GM21447 (cell line): ENCODE results near the gene ANKS6.

Experiments
- ATAC-seq: cut with Tn5 transposase; IDR thresholded peaks from one replicate; pipeline ENCODE4 v1.9.1; 2021; ENCODE audit not compliant: unreplicated experiment

ANKS6 gene

DNA sequence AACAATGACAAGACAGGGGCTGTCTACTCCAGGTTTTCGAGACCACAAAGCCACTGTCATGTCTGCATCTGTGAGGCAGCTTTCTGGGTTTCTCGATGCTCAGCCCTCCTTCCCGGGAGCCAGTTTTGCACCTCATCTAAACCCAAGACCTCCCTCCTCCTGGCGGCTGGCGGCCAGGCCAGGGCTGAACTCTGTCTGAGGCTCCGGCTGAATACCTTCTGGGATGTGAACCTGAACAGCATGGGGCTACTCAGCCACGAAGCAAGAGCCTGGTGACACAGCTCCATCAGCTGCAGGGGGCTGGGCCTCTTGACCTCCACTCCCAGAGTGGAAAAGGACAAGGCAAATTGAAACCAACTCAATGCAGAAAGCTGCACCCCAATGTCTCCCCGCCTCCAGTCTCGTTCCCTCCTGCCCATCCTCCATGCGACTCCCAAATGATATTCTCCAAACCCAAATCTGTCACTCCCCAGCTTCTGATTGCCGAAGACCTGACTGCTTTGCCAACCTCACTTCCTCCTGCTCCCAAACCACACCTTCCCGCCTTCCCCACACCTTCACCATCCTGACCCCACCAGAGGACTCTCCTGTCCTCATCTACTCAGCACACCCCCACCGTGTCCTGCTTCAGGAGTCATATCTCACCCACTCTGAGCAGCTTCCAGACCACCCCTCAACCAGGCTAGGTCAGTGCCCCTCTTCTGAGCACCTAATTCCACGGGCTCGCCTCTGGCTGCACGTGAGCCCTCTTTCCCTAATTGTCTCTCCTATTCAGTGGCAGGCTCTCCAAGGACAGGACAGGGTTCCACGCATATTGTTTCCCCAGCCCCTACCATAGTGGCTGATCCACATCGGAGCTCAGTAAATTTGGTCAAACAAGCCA, 4.5 kb downstream of the ANKS6 start:
- no peak for ATAC-seq

DNA sequence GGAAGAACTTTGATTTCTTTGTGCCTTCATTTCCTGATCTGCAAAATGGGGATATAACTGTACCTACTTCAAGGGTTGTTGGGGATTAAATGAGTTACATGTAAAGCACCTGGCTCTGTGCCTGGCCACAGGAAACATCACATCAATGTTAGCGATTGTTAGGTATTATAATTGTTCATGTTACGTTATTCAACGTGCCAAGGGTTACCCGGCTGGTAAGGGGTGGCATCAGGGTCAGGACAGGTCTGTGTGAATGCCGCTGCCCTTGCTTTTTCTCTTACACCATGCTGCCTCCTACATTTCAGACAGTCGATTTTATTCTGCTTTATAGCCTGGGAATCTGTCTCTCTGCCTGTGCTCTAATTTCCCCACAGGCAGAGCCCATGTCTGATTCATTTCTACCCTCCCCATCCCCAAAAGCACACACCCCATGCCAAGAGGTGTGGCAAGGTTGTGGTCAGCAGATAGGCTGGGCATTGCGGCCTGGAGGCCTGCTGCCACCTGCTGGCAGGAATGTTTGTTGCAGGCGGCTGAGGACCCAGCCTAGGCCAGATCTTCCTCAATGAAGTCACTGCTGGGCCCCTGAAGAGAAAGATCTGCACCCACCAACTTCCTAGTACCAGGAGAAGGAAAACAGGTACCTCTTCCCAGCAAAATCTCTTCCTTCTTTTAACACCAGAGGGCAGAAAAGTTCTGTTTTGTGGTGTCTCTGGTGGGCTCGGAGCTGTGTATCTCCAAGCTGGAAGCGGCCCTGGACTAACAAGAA, 5.3 kb downstream of the ANKS6 start:
- no peak for ATAC-seq

DNA sequence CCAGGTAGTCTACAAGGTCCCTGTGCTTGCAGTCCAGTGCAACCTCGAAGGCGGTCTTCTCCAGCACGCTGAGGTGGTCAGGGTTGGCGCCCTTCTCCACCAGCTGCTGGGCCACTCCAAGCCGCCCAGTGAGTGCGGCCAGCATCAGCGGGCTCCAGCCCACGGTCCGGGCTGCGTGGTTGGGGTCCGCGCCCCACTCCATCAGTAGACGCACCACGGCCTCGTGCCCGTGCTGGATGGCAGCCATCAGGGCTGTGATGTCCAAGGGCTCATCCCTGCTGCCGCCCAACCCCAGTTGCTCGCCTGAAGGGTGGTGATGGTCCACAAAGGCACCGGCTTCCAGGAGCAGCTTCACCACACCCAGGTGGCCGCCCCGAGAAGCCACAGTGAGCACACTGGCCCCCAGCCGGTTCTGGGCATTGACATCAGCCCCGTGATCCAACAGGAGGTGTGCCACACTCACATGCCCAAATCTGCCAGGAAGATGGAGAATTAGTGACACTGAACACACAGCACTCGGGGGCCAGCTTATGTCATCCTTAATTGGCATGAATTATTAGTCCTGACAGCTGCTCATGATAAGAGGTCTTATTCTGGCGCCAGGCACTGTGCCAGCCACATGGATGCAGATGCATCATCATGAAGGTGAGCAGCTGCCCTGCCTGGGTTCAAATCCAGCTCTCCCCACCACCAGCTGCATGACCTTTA, 6.1 kb downstream of the ANKS6 start:
- ATAC-seq, result no peak

DNA sequence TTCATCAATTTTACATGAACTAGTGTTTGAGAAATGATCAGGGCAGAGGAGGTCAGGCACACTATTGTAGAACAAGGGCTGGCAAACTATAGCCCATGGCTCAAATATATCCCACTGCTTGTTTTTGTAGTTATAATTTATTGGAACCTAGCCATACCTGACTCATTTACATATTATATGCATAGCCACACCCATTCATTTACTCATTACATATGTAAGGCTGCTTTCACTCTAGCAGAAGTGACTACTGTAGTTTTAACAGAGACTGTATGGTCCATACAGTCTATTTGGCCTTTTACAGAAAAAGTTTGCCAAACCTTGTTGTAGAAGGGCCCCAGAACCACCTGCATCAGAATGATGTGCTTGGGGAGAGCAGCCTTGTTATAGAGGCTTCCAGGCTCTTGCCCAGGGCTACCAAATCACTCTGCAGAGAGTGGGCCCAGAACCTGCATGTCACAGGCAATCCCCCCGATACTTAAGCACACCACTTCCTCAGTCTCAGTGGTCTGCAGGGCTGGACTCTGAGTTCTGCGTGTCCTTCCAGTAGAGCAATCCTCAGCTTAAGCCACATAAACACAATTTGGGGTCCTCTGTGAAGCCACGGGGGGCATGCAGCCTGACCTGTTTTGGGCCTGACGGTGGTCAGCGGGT, 6.7 kb downstream of the ANKS6 start:
- no peak for ATAC-seq

DNA sequence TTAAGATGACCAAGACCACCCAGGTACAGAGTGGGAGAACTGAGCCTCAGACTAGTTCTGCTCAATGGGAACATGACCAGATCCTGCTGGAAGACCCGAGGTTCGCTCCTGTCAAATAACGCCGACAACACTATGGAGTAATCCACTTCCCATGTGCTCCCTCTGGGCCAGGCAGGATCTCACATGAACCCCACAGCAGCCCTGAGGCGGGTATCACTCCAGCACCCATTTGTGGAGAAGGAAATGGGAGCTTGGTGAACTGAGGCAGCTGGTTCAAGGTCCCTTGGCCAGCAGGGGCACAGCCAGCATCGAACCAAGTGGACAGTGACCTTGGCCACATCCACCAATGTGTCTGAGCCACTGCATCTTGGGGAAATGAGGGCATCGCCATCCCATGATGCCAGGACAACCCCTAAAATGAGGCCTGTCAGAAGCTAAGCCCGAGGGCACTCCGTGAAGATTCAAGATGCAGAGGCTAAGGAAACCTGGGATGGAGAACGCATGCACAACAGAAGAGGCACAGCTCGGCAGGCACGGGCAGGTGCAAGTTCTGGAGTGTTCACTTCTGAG, 8.5 kb downstream of the ANKS6 start:
- ATAC-seq, result no peak

DNA sequence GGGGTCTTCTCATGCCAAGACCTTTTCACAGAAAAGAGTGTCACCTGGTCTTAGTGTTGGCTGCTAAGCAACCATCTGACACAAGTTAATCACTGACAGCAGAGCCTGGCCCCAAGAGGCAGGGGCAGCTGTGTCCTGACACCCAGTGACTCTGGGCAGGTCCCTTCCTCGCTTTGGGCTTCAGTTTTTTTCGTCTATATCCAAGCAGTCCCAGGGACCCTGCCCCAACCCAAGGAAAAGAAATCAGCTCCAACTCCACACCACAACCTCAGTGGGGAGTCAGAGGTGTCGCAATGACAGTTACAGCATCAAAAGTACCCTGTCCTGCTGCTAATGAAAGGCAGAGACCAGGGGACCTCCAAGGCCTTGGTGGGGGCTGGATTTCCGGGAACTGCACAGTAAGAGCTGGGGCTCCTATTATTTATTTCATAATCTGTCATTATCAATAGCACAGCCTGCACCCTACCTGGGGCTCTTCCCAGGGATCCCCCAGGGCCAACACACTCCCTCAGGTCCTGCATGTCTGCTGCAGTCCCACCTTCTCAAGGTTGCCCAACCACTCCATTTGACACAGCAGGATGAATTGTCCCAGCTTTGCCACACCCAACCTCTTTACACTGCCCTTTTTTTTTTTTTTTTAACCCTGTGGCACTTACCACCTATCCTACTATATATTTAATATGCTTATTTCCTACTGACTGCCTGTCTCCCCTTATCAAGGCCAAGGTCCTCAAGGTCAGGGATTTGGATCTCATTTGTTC, 9.4 kb downstream of the ANKS6 start:
- ATAC-seq, result no peak

DNA sequence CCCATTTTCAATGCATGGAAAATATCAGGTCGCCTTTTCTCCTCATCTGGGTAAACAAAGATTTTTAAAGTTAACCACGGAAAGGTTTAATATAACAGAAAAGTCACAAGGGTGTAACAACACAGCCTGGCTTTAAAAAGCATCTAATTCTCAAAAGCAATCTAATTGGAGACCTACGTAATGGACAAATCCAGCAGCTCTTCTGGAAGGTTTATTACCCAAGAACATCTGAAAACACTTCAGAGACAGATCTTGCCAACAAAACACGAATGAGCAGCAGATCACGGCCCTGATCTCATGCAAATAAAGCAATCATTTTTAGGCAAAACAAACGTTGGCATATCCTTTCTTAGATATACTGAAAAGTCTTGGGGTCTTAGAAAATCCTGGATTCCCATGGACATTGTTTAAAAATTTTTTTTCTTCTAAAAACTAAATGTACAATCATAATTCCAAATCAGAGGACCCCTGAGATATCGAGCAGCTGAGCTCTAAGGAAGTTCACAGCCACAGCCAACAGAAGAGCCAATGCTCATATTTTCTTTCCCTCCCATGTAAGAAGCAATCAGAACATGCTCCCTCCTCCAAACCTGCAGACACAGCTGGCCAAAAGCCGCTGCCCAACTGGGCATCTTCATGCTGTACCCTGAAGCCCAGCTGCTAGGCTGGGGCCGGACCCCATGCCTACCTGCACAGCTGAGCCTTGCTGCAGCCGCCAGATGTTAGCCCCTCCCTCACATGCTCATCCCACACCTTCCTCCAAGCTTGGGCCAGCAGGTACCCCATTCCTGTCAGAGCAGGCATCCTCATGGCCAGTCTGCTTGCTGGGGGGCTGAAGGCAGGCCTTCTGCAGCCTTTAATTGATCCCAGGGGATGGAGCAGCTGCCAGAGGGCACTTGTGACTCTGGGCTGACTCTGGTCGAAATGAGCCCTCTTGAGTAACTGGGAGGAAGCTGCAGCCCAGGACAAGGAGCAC, 11.2 kb downstream of the ANKS6 start:
- no peak for ATAC-seq

DNA sequence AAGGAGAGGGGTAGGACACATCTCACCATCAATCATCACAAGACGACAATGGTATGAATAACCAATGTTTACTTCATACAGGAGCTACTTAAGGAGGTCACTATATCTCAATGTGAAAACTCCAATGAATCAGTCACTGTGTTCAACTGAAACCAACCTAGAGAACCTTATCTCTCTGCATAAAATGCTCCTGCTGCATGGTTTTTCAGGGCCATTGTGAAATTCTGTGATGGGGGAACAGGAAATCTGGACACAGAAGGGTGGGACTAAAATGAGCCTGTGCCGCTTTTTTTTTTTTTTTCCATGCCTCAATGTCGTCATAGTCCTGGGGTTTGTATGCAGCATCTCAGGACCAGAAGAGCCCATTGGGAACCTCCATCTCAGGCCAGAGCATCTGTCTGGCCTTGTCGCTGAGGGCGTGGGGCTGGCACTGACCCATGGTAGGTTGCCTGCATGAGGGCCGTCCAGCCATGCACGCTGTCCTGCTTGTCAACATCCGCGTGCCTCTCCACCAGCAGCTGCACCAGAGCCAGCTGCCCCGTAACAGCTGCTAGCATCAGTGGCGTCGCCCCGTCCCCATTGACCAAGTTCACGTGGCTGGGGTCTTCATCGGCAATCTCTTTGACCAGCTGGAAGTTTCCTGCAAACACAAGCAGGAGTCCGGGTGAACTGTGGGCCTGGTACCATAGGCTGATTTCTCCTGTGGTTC, 12.7 kb downstream of the ANKS6 start:
- ATAC-seq, result no peak

DNA sequence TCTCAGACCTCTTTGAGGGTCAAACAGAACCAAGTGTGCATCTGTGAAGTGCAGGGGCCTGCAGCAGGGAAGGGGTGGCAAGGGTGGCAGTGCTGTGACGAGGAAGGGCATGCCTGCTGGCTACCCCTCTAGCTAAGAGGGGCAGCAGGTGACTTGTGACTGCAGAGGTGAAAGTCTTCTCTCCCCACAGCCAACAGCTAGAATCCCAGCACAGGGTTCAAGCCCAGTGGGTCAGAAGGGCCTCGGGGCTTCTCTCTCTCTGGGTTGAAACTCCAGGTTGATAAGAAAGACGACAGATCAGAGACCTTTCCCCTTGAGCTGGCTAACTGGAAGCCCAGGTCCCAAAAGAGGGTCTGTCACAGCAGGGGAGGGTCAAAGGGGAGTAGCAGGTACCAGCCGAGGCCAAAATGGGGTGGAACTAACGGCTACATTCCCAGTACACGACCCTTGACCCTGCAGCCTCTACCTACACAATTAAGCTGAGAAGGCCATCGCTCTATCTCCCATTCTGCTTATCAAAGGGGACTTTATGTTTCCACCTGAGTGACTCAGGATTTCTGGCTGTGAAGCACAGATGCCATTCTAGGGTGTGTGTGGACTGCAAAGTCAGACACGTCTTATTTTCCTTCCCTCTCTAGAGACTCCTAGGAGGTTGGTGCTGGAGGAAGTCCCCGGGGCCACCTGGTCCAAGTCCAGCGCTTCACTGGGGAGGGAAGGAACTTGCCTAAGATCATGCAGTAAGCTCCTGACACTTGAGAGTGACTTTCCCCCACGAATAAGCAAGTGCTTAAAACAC, 14.6 kb downstream of the ANKS6 start:
- ATAC-seq, result no peak

DNA sequence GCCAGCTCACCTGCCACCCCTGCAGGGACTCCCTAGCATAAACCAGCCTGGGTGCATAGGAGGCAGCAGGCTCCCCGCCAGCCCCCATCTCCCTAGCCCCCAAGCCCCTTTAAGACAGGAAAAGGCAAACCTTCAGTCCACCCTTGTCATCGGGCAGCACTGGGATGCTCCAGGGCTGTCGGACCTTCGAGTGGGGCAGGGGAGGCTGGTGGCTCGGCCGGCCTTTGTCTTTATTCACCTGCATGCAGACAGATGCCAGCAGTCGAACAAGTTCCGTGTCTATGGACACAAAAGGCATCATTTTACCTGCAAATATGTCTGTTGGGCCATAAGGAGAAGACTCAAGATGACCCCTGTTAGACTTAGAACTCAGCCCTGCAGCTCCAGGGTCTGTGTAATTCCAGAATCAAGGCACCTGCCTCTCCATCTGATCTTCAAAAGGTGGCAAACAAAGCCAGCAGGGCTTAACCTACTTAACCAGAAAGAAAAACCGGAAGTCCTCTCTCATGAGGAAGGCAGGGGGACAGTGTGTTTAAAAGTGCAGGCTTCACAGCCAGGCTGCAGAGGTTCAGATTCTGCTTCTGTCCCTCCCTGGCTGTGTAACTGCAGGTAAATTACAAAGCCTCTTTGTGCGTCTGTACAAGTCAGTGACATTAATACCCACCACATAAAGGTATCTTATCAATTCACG, 16.2 kb downstream of the ANKS6 start:
- no peak for ATAC-seq

DNA sequence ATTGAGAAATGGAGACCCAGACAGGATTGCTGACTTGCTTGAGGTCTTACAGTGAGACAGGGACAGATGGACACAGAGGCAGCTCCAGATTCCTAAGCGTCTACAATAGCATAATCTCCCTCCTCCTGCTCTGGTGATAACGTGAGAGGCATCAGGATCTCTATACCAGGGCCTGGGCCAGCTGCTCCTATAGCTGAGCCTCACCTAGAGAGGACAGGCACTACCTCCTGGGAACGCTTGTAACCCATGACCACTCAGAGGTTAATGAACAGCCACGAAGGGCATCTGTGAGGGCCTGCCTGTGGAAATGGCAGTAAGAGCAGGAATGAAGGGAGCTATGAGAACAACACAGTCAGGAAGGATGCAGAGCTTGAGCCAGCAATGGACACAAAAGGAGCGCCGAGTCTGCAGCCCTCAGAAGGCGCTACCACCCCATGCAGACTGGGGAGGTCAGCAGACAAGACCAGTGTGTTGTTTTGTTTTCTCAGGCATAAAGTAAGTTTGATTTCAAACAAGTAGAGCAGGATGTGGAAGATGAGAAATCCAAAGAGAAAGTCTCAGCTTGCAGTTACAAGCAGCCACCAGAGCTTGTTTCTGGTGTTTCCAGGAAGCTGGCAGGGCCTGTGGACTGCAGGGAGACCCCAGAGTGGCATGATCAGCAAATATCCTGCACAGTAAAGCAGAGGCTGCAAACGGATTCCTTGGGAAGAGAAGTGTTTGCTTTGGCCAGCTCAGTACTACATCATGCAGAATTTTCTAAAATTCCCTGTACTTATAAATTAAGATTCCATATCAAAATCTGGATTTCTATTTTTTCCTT, 17.4 kb downstream of the ANKS6 start:
- ATAC-seq, result no peak

DNA sequence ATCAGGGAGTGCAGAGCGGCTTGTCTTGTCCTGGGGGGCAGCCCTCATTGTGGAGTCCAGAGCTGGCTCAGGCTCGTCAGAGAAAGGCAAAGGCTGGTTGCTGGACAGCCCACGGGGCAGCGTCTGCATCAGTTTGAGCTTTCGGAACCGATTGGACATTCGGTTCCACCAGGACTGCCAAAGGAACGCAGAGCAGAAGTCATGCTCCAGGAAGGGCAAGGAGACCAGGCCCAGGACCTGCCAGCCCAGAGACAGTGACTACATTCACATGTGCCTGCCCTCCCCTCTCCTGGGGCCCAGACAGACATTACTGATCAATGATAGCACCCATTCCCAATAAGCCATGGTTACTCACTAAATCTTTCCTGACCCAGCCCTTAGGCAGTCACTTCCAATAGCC, 18.1 kb downstream of the ANKS6 start:
- ATAC-seq, result no peak

DNA sequence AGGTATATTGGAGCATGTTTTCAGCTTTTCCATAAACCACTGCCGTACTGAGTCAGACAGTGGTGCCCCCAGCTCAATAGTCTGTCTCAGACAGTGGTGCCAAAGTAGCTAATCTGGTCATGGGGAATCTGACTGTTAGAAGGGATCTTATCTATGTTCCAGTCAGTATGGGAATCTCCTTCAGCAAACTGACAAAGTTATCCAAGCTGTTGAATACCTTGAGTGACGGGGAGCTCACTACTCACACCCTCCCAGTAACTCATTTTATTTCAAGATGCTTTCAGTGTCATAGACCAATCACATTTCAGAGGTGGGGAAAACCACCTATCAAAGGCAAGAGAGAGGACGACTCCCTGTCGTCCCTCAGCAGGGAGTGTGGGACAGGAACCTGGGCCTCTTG, 18.7 kb downstream of the ANKS6 start:
- ATAC-seq, result no peak

DNA sequence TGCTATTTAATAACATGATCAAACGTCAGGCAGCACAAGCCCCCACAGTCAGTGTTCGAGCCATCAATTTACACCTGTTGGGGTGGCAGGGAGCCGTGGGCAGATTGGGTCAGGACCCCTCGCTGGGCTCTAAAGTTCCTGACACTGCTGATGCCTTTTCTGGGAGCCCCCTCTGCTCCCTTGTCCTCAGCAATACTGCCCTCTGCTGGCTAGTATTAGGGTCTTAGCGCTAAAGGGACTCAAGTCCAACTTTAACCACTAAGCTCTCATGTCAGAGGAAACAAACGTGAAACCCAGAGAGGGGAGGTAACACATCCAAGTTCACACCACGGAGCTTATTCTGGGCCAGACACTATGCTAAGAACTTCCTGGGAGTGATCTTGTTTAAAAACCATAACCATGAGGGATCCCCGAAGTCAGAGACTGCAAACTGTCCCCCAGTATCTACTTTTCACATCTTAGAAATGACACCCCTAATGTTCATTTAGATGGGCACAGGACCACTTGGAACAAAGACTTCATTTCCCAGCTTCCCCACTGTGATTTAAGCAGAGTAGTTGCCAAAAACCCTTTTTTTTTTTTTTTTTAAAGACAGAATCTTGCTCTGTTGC, 20.4 kb downstream of the ANKS6 start:
- no peak for ATAC-seq

DNA sequence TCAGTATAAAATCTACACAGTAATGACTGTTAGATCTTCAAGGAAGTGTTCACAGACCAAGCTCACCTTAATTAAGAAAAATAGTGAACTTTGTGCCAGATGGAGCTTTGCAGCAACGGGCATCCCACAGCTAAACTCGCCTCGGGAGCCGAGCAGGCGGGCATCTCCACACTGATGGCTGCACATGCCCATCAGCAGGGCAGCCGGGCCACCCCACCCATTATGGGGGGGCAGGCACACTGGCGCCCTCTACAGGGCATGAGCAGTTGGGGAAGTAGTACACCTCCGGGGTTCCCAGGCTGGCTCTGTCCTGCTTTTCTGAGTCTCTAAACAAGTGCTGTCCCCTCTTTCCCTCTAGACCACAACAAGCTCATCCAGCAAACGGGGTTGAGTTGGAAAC, 21.6 kb downstream of the ANKS6 start:
- no peak for ATAC-seq

DNA sequence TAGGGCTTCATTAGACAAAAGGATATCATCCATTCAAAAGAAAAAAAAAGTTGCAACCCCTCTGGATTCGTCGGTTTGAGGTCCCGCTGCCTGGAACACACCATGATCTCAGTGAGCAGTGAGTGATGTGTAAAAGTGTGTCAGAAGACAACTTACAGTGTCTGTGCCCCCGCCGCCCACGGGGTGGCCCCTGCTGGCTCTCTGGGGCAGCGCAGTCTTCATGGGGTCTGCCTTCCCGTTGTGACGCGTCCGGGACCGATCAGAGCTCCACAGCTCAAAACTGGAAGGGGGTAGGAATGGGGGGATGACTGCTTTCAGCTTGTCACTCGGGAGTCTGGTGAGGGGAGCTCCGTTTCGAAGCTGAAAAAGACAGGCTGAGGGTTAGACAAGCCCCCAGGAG, 22.6 kb downstream of the ANKS6 start:
- ATAC-seq, result no peak
